Activated CD4-positive, alpha-beta memory T cell treated with anti-CD3 and anti-CD28 coated beads for 36 hours (primary cell): Measurements from ENCODE around the gene CAMK2B. TPM values are rescaled to one million over a fixed set of nuclear protein-coding genes. Genes with fewer than 3 reads are reported as not detected.

Source experiments
- CTCF ChIA-PET: fragments of 350-600 bp; sonication (Branson Sonifier 250); formaldehyde crosslinking; loops from one replicate; lab custom pipeline; 2021; ENCODE audit warnings: antibody characterized with exemption, inconsistent platforms; lab: Charles Lee
- POLR2A ChIA-PET: fragments of 350-600 bp; sonication (Branson Sonifier 250); formaldehyde crosslinking; loops from one replicate; lab custom pipeline; 2021; ENCODE audit warnings: antibody characterized with exemption; lab: Charles Lee
- DNase-seq: peaks from one replicate; pipeline ENCODE4 v3.0.0-alpha.2; 2020
- H3K27ac Mint-ChIP-seq: one replicate; pipeline ENCODE4 v1.8.0; 2021; ENCODE audit warnings: mixed read lengths
- H3K27me3 Mint-ChIP-seq: one replicate; pipeline ENCODE4 v1.8.0; 2021; ENCODE audit warnings: mixed read lengths
- H3K36me3 Mint-ChIP-seq: one replicate; pipeline ENCODE4 v1.8.0; 2021; ENCODE audit warnings: mixed read lengths
- H3K4me1 Mint-ChIP-seq: one replicate; pipeline ENCODE4 v1.8.0; 2021; ENCODE audit warnings: low read depth, mixed read lengths
- H3K4me3 Mint-ChIP-seq: one replicate; pipeline ENCODE4 v1.8.0; 2021; ENCODE audit warnings: mild to moderate bottlenecking, mixed read lengths
- H3K9me3 Mint-ChIP-seq: one replicate; pipeline ENCODE4 v1.8.0; 2021; ENCODE audit warnings: mixed read lengths
- intact Hi-C: fragments of 100-400 bp; cut with micrococcal nuclease; formaldehyde crosslinking; loops from one replicate; pipeline ENCODE4 v1.15.1; 2023
- total RNA-seq, 2 experiments: library from RNA; stranded (reverse); gene quantifications; one replicate each; pipeline ENCODE4 v1.2.3, GENCODE V29; 2021

Gene CAMK2B
- total RNA-seq, 2 experiments from 2014 or later = 0.46 to 0.76 TPM

DNA sequence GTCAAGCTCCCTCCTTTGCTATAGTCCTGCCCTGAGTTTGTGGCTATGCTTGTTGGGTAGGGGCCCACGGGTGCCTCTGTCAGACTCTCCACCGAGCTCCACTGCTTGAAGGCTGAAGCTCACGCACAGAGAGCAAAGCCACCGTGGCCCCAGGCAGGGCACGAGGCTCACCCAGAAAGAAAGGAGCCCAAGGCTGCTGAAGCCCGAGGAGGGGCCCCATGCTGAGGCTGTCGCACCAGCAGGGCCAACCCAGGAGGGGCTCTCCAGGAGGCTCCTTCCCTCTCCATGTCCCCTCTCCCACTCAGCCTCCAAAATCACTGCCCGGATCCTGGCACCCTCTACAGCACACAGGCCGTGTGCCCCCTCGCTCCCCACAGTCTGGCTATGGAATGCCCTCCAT, 74.1 kb downstream of the CAMK2B start:
- Mint-ChIP-seq H3K27me3 (no peaks in the 10 kb centered on the region), H3K4me1 (no peaks in the 10 kb centered on the region), H3K27ac (no peak overlapping the region), H3K4me3 (no peak overlapping the region), H3K36me3 (no peaks in the 10 kb centered on the region), H3K9me3 (no peaks in the 10 kb centered on the region)
- CTCF ChIA-PET = no interaction called here
- no peak for DNase-seq
- intact Hi-C loops = no loop called here
- POLR2A ChIA-PET = no interaction called here

DNA sequence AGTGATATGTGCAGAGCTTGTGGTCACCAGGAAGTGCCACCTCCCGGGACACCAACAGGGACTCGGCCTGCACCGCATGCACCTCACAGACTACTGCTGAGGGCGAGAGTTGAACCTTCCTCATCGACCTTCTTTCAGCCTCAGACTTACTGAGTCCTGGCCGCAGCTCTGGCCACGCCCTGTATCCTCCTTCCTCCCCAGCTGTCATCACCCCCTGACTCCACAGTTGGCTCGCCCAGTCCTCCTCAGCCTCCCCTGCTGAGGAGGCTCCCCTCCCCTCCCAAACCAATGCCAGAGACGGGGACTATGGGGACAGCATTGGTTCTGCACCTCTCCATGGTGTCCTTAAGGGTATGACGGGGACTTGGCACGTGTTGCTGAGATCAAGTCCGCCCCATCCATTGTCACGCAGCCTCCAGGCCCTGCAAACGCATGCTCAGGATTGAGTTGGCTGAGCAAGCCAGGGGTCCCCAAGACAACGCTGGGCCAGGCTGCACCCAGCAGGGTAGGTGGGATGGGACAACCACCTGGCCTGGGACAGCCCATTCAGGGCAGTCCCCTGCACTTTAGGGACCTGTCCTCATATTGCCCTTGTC, 75.7 kb downstream of the CAMK2B start:
- H3K9me3 Mint-ChIP-seq = no peaks in the 10 kb centered on the region
- CTCF ChIA-PET = no interaction called here
- POLR2A ChIA-PET = no interaction called here
- no peak overlapping the region for H3K4me3 Mint-ChIP-seq
- H3K4me1 Mint-ChIP-seq = no peaks in the 10 kb centered on the region
- DNase-seq = no peak
- no peak overlapping the region for H3K27ac Mint-ChIP-seq
- intact Hi-C loops = no loop called here
- H3K27me3 Mint-ChIP-seq = no peaks in the 10 kb centered on the region
- H3K36me3 Mint-ChIP-seq = no peaks in the 10 kb centered on the region

DNA sequence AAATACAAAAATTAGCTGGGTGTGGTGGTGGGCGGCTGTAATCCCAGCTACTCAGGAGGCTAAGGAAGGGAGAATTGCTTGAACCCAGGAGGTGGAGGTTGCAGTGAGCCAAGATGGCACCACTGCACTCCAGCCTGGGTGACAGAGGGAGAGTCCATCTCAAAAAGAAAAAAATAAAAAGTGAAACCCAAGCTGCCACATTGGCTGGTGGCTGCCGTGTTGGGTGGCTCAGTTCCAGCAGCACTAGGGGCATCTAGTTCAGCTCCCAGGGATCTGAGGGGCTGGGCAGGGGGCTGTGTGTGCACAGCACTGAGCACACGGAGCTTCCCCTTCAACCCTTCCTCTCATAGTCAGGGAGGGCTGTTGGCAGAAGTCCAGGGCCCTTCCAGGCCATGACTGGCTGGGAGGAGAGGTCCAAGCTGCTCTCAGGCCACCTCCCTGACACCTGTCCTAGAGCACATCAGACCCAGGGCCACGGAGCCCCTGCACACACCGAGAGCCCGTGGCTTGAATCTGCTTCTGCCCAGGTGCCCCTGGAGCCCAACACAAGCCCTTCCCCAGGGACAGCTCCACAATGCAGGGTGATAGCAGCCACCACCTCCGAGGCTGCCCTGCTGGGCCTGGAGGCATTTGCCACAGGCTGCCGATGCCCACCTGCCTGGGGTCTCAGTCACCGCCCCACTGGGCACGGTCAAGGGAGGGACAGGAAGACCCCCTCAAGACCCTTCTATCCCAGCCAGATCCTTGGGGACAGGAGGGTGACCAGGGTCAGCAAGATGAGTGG, 77.3 kb downstream of the CAMK2B start:
- ChIA-PET POLR2A (no interaction called here), CTCF (interaction anchor here (1.0 kb wide), 1 partner anchor 287 kb away, joined by 3 read pairs; no protein-coding TSS in a partner anchor)
- Mint-ChIP-seq H3K27me3 (no peaks in the 10 kb centered on the region), H3K9me3 (no peaks in the 10 kb centered on the region), H3K4me1 (no peaks in the 10 kb centered on the region), H3K27ac (no peak overlapping the region), H3K4me3 (no peak overlapping the region), H3K36me3 (no peaks in the 10 kb centered on the region)
- intact Hi-C loops = no loop called here
- no peak for DNase-seq

DNA sequence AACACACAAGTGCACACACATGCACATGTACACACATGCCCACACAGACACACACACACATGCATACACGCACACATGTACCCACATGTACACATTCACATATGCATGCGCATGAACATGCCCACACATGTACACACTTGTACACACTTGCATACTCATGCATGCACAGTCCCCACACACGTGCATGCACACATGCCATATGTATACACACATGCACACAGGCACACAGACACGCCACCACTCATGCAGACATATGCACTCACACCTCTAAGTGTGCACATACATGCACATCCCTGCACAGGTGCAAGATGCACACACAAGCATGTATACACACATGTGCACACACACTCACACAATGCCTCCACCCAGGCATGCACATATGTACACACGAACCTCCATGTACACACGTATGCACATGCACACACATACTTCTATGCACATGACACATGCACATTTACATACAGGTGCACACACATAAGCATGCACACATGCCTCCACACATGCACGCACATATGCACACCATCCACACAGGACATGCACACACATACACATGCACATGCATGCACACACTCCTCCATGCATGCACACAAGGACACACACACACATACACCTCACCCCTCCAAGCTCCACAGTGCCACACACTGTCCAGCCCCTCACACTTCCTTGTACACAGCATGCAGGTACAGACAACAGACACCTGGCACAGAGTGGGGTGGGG, 78.8 kb downstream of the CAMK2B start:
- Mint-ChIP-seq H3K27ac (no peak overlapping the region), H3K27me3 (no peaks in the 10 kb centered on the region), H3K4me1 (no peaks in the 10 kb centered on the region), H3K36me3 (no peaks in the 10 kb centered on the region), H3K9me3 (no peaks in the 10 kb centered on the region), H3K4me3 (no peak overlapping the region)
- CTCF ChIA-PET = no interaction called here
- intact Hi-C loops = no loop called here
- DNase-seq = no peak
- POLR2A ChIA-PET = no interaction called here

DNA sequence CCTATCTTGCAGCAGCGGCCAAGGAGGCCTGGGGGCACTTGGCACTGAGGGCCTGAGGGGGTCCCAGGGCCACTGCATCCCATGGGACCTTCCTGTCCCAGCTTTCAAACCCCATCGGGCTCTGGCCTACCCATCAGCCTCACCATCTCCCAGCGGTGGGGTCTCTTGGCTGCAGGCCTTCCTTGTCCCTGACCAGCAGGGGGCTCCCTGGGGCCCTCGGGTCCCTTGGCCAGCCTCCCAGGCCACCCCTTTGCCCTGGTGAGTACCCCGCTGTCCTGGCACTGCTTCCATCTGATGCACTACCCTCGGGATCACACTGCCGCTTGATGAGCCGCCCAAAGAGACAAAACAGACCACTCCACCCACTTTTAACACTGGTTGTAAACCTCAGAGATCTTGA, 81.1 kb downstream of the CAMK2B start:
- ChIA-PET POLR2A (no interaction called here), CTCF (interaction anchor here (0.6 to 4.9 kb wide), 8 partner anchors 13 to 321 kb away, joined by 3 to 43 read pairs (median 4); no protein-coding TSS in a partner anchor)
- no peaks in the 10 kb centered on the region for H3K4me1 Mint-ChIP-seq
- H3K27ac Mint-ChIP-seq = no peak overlapping the region
- no peak overlapping the region for H3K4me3 Mint-ChIP-seq
- H3K9me3 Mint-ChIP-seq = no peaks in the 10 kb centered on the region
- intact Hi-C loops = no loop called here
- H3K27me3 Mint-ChIP-seq = no peaks in the 10 kb centered on the region
- peak; percentile 48 for DNase-seq
- H3K36me3 Mint-ChIP-seq = no peaks in the 10 kb centered on the region

DNA sequence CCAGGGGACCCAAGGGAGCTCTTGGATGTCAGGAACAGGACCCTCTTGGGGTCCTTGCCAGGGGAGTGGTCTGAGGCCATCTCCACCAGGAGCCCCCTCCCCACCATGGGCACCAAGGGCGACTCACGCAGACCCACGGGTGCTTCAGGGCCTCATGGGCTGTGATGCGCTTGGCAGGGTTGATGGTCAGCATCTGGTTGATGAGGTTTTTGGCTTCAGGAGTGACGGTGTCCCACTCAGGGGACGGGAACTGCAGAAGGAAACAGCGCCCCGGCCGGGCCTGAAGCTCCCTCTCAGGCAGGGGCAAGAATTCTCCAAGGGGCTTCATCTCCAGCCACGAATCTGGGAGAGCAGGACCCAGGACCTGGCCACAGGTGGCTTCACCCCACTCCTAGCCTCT, 83.3 kb downstream of the CAMK2B start:
- no peak for DNase-seq
- intact Hi-C loops = no loop called here
- H3K27ac Mint-ChIP-seq = no peak overlapping the region
- H3K4me3 Mint-ChIP-seq = no peak overlapping the region
- POLR2A ChIA-PET = no interaction called here
- CTCF ChIA-PET = interaction anchor here (1.0 to 4.9 kb wide), 7 partner anchors 16 to 323 kb away, joined by 3 to 43 read pairs (median 8); no protein-coding TSS in a partner anchor
- H3K36me3 Mint-ChIP-seq = no peaks in the 10 kb centered on the region
- no peaks in the 10 kb centered on the region for H3K4me1 Mint-ChIP-seq
- no peaks in the 10 kb centered on the region for H3K9me3 Mint-ChIP-seq
- no peaks in the 10 kb centered on the region for H3K27me3 Mint-ChIP-seq

DNA sequence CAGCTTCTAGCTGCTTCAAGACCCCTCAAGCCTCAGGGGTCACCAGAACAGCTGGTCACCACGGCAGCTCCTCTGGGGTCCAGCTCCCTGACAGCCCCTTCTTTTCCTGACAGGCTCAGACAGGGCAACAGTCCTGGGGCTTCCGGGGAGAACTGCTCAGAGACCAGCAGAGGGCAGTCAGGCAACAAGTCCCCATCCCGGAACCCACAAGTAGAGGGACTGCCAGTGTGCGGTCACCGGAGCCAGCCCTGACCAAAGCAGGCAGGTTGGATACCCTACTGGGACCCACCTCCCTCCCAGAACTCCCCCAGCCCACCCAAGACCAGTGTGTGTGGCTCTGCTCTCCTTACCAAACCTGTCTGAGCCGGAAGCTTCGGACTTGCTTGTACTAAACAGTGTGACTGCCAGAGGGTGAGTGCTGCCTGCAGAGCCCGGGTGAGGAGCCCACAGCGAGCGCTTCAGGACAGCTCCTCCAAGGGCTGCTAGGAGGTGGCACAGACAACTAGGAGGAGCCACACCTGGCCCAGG, 84.3 kb downstream of the CAMK2B start:
- no peaks in the 10 kb centered on the region for H3K9me3 Mint-ChIP-seq
- DNase-seq = peak; percentile 77
- H3K4me1 Mint-ChIP-seq = no peaks in the 10 kb centered on the region
- no peak overlapping the region for H3K4me3 Mint-ChIP-seq
- no peaks in the 10 kb centered on the region for H3K36me3 Mint-ChIP-seq
- no peak overlapping the region for H3K27ac Mint-ChIP-seq
- intact Hi-C loops = loop anchor here (1.0 to 2.0 kb wide), 4 partner anchors 18 to 324 kb away; no protein-coding TSS in a partner anchor
- CTCF ChIA-PET = interaction anchor here (0.5 to 4.9 kb wide), 39 partner anchors 12 to 895 kb away, joined by 3 to 43 read pairs (median 4); partner anchors contain the start of gene NUDCD3
- POLR2A ChIA-PET = no interaction called here
- no peaks in the 10 kb centered on the region for H3K27me3 Mint-ChIP-seq

DNA sequence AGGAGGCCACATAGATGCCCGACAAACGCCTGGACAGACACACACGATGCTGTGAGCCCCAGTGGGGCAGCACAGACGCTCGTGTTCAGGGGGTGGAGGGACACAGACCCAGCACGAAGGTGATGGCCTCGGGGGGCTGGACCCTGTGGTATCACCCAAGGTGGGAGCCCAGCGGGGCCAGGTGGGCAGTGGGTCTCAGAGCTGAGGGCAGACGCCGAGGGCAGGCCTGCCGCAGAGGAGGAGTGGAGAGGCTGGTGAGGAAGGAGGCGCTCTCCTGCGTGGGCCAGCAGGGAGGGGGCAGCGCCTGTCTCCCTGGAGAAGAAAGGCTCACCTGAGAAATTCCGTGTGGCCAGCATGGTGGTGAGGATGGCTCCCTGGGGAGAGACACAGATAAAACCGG, 85.0 kb downstream of the CAMK2B start:
- no peaks in the 10 kb centered on the region for H3K36me3 Mint-ChIP-seq
- no peaks in the 10 kb centered on the region for H3K27me3 Mint-ChIP-seq

DNA sequence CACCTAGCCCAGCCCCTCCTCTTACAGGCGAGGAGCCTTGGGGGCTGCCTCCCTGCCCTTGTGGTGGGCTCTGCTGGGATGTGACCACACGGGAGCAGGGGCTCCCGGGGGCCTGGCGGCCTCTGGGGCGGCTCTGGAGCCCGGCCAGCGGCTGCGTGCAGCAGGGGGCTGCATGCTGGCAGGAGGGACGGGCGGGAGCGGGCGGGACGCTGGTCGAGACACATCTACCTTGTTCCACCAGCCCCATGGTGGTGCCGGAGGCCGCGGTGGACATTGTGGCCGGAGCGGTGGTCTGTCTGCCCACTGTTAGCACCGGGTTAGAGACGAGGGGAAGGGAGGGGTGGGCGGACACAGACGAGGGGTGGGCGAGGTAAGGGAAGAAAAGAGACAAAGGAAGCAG, 86.0 kb downstream of the CAMK2B start:
- intact Hi-C loops = no loop called here
- no peaks in the 10 kb centered on the region for H3K27me3 Mint-ChIP-seq
- H3K36me3 Mint-ChIP-seq = no peaks in the 10 kb centered on the region
- ChIA-PET CTCF (interaction anchor here (4.9 kb wide), 1 partner anchor 326 kb away, joined by 43 read pairs; no protein-coding TSS in a partner anchor), POLR2A (no interaction called here)
- no peak overlapping the region for H3K4me3 Mint-ChIP-seq
- H3K4me1 Mint-ChIP-seq = no peaks in the 10 kb centered on the region
- no peak overlapping the region for H3K27ac Mint-ChIP-seq
- H3K9me3 Mint-ChIP-seq = no peaks in the 10 kb centered on the region
- DNase-seq = no peak

More for the DNA sequence above, 85.0 kb downstream of the CAMK2B start:
- no peak for DNase-seq
- intact Hi-C loops = loop anchor here (2.0 kb wide), 1 partner anchor 18 kb away; no protein-coding TSS in a partner anchor
- ChIA-PET CTCF (interaction anchor here (0.5 to 4.9 kb wide), 35 partner anchors 11 to 896 kb away, joined by 3 to 43 read pairs (median 4); partner anchors contain the start of gene NUDCD3), POLR2A (no interaction called here)
- Mint-ChIP-seq H3K4me3 (no peak overlapping the region), H3K27ac (no peak overlapping the region), H3K4me1 (no peaks in the 10 kb centered on the region), H3K9me3 (no peaks in the 10 kb centered on the region)

DNA sequence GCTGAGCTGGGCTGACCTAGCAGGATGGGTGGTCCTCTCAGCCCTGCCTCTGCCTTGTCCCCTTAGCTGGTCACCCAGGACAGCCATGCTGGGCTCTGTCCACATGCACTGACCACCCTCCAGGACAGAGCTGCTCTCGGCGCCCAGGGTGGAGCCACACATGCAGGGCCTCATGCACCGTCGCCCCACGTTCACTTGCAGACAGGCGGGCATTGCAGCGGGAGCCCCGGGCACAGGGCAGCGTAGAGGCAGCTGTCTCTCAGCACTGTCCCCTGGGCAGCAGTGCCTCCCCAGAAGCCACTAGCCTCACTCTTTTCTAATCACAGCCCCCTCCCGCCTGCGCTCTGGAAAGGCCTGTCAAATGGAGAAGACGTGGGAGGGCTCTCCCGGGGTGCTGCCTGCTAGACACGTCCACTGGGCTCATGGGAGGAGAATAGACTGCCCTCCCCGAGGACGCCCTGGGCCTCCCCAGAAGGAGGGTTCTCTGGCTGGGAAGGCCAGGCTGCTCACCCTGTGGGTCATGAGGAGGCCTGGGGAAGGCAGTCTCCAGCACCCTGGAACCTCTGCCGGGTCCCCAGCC, 87.2 kb downstream of the CAMK2B start:
- intact Hi-C loops = no loop called here
- no peak for DNase-seq
- Mint-ChIP-seq H3K9me3 (no peaks in the 10 kb centered on the region), H3K4me1 (no peaks in the 10 kb centered on the region), H3K4me3 (no peak overlapping the region), H3K27ac (no peak overlapping the region), H3K27me3 (no peaks in the 10 kb centered on the region), H3K36me3 (no peaks in the 10 kb centered on the region)
- CTCF ChIA-PET = interaction anchor here (1.1 kb wide), 1 partner anchor 327 kb away, joined by 4 read pairs; no protein-coding TSS in a partner anchor
- POLR2A ChIA-PET = no interaction called here

DNA sequence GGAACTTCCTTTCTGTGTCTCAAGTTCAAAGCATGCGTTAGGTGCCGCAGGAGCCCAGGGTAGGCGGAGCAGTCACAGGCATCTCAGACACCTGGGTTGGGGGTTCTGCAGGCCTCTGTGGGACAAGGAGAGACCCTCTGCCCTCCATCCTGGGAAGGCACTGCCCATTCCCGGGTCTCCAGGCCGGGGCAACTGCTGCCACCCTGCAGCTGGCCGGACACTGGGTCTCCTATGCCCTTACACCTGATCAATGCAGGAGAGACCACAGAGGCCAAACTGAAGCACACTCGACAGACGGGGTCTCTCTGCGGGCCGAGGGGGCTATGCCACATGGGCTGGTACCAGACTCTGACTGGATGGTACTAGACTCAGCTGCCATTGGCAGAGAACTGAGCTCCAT, 87.7 kb downstream of the CAMK2B start:
- Mint-ChIP-seq H3K27me3 (no peaks in the 10 kb centered on the region), H3K4me1 (no peaks in the 10 kb centered on the region), H3K27ac (no peak overlapping the region), H3K4me3 (no peak overlapping the region), H3K36me3 (no peaks in the 10 kb centered on the region), H3K9me3 (no peaks in the 10 kb centered on the region)
- intact Hi-C loops = no loop called here
- POLR2A ChIA-PET = no interaction called here
- DNase-seq = no peak
- CTCF ChIA-PET = interaction anchor here (1.1 kb wide), 1 partner anchor 328 kb away, joined by 4 read pairs; no protein-coding TSS in a partner anchor
